HG03139 (cell line): Measurements from ENCODE around the gene TPSAB1.

Source experiments
- ATAC-seq: cut with Tn5 transposase; IDR thresholded peaks from one replicate; pipeline ENCODE4 v1.9.1; 2021; ENCODE audit not compliant: unreplicated experiment

Gene TPSAB1

DNA sequence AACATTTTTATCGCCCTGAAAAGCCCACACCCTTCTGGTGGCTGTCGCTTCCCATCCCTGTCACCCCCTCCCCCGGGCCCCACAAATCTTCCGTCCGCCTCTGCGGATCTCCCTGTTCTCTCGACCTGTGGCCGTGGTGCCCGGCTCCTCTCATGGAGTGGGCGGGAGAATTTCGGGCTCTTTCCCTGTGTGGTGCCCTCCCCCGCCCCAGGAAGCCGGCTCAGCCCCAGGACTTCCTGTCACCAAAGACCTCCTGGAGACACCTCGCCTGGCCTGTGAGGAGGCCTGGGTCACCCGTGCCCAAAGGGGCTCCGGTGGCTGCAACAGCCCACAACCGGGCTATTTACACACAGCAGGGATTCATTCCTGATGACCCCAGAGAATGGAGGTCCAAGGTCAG, 42.8 kb downstream of the TPSAB1 start:
- no peak for ATAC-seq

DNA sequence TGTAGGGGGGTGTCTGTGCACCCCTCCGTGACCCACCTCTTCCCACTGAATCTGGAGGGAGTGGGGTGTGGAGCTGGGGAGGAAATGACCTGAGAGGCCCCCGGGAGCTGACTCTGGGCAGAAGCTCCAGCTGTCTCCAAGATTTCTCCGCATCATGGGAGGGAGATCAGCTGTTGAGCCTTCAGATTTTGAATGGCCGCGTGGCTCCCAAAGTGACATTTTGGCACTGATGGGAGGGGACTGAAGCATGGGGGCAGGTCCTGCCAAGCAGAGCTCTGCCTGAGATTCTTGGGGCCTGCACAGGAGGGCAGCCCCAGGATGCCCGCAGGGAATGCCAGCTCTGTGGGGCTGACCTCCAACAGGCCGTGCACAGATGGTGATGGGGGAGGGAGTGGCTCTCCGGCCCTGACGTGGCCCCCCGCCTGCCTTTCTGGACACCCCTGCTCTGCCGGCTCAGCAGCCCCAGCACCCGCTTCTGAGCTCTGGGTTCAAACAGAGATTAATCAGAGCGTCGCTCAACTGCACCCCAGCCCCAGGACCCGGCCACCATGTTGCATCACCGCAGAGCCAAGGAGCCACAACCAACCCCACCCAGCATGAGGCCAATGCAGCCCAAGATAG, 43.6 kb downstream of the TPSAB1 start:
- ATAC-seq: no peak

DNA sequence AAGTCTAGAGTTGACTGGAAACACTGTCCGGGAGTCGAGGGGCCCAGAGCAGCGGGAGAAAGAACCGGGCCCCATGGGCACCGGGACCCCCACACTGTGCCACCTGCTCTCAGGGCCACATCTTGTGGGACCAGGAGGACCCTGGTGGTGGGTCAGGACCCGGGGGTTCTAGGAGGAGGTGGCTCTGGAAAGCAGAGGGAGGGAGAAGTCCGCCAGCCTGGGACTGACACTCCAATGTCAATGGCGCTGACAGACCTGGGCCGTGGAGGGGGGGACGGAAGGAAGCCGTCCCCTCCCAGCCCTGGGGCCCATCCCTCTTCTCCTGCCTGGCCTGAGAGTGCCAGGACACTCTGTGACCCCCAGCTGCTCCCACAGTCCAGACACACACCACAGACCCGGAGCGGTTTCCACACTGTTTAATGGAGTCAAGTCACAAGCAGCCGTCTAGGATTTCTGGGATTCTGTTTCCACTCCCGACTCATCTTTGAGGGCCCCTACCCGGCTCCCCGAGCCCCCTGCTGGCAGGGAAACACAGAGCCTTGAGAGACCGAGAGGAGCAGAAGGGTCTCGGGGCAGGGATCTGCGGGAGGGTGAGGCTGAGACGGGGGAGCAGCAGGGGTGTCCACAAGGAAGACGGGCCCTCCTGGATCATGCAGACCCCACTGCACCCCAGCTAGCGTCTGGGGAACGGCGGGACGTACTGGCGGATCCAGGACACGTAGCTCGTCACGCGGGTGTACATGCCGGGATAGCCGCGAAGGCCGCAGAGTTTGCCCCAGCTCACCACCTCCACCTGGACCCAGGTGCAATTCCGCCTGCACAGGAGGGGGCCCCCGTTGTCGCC, 45.4 kb downstream of the TPSAB1 start:
- ATAC-seq: no peak

DNA sequence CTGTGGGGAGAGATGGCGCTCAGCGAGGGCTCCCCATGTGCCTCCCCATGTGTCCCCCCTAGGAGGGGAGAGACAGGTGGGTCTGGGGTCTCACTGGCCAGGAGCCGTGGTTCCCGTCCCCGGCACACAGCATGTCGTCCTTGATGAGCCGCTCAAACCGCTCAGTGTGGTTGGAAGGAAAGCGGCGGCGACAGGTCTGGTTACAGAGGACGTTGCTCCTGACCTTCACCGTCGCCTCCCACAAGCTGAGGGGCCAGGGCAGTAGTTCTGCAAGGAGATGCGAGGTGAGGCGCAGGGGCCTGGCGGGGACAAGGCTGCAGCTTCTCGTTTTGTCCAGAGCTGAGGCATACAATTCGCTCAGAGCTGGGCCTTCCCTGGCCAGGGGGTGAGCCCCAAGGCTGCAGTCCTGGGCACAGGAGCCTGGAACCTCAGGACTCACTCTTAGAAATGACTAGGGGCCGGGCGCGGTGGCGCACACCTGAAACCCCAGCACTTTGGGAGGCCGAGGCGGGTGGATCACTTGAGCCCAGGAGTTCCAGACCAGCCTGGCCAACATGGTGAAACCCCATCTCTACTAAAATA, 46.1 kb downstream of the TPSAB1 start:
- no peak for ATAC-seq

DNA sequence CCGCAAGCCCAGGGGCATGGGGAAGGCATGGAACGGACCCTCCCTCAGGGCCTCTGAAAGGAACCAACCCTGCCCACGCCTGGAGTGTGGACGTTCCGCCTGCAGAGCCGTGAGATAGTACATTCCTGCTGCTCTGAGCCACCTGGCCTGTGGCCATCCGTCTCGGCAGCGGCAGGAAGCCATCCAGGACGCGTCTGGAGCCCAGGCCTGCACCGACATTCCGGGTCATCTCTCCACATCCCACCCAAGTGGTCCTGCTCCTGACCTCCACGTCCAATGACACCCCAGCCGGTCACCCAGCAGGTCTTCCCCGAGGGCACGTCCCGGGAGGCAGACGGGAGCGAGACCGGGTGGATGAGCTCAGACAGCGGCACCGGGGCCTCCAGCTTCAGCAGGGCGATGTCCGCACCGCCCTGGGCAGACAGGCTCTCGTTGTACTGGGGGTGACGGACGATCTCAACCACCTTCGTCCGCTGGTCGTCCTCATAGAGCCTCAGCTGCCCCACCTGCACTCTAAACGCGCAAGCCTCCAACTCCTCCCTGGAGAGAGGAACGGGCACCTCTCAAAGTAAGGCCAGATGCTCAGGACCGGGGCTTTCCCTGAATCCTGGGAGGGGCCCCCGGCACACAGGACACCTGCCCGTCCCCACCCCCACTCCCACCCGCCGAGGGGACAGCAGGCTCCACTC, 47.6 kb downstream of the TPSAB1 start:
- ATAC-seq: no peak

DNA sequence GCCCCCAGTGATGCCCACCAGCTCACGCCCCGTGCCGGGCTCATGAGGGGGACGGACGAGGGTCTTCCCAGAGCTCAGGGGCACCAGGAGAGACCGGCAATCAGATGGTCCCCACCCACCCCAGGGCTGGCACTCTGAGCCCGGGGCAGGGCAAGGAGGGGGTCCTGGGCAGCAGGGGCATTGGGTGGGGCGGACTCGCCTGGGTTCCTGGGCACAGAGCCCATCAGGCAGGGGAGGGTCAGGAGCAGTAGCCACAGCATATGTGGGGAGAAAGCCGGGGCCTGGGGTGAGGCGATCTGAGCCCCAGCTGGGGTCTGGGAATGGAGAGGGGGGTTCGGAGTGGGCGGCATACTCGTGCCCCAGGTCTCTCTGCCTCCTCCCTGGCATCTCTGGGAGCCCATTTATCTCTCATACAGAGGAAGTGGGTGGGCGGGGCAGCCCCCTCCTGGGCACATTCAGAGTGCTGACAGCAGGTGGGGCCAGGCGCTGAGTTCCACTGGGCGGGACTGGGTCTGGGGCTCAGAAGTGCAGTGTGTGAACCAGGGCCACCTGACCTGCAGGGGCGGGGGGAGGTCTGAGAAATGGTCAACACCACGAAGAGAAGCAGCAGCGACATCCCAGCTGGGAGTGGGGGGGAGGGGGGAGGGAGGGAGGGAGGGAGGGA, 48.4 kb downstream of the TPSAB1 start:
- ATAC-seq: no peak

DNA sequence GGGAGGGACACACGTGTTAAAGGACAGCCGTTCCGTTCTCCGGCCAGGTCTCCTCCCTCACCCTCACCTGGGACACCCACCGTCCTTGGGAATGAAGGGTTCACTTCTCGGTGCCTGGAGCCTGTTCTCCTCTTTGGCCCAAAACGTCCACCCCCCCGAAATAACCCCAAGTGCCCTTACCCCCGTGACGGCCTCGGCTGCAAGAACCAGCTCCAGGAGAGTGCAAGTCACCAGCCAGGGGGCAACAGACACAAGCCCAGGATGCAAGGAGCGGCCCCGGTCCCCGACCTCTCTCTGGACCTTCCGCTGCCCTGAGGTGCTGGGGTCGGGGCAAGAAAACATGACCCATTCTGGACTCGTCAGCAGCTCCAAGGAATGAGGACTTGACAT, 49.0 kb downstream of the TPSAB1 start:
- ATAC-seq: no peak

DNA sequence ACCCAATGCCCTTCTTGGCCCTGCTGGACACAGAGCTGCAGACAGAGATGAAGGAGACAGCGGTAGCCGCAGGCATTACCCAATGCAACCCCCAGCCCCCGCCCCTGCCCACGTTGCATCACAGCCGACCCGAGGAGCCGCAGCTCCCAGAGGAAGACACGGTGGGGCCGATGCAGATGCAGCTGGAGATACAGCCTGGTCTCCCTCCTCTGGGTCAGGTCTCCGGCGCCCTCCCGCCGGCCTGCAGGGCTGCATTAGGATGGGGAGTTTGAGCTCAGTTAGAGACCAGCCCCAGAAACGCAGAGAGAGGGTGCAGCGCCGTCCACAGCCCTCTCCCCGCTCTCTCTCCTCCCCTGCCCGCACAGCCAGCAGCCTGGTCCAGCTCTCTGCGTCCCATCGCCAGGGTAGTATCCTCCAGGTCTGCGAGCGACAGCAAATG, 49.6 kb downstream of the TPSAB1 start:
- no peak for ATAC-seq

DNA sequence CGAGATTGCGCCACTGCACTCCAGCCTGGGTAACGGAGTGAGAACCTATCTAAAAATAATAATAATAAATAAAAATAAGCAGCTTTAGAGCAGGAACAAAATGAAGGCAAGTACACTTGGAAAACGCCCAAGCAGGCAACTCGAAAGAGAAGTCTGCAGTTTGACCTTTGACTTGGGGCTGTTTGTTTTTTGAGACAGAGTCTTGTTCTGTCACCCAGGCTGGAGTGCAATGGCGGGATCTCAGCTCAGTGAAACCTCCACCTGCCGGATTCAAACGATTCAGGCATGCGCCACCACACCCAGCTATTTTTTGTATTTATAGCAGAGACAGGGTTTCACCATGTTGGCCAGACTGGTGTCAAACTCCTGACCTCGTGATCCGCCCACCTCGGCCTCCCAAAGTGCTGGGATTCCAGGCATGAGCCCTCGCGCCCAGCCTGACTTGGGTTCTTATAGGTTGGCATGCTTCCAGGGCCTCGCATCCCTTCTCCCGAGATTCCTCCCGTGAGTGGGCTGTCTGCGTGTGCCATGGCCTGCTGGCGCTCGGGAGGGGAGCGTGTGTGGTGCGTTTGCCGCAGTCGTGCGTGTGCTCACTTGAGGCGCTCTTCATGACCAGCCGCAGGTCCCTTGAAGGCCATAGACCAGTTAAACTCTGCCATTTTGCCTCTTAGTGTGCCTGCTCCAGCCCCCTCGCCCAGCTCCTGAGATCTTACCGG, 50.5 kb downstream of the TPSAB1 start:
- no peak for ATAC-seq

DNA sequence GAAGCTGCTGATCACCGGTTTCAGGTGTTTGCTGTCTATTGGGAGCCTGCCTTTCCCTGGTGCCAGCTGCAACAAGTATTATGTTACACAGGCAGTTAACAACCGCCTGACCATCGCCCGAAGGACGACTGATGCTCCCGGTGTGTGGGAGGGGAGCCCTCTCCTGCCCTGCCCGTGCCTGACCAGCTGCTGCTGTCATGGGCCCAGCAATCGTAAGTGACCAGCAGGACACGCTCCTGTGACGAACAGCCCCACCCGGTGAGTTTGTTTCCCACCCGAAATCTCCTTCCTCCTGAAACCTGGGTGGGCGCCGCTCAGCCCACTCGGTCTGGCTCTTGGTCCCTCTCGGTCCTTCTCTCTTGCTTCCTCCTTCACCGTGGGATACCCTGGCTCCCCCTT, 51.1 kb downstream of the TPSAB1 start:
- no peak for ATAC-seq
